NCI-H2029 treated with DMSO at 0.1 percent for 48 hours (cell line): ENCODE results near the gene GABBR2.

Experiments used
- DNase-seq: peaks from one replicate; lab custom pipeline; 2025; lab: John Stamatoyannopoulos, UW

Gene GABBR2

GRCh38 chr9:98721643-98722042 is 12.9 kb upstream of the GABBR2 start:
- DNase-seq = no peak

GRCh38 chr9:98720402-98720801 is 11.7 kb upstream of the GABBR2 start:
- DNase-seq = no peak

- no peak for DNase-seq
Measured at GRCh38 chr9:98719055-98719454, 10.3 kb upstream of the GABBR2 start.

GRCh38 chr9:98714833-98715232 is 6.1 kb upstream of the GABBR2 start:
- DNase-seq = no peak

- no peak for DNase-seq
Measured at GRCh38 chr9:98712987-98713386, 4.3 kb upstream of the GABBR2 start.

GRCh38 chr9:98709968-98710965 is 1.5 kb upstream of the GABBR2 start:
- DNase-seq = no peak

- no peak for DNase-seq
Measured at GRCh38 chr9:98708103-98708932, 417 bp downstream of the GABBR2 start.

- DNase-seq = peak; percentile 26
Measured at GRCh38 chr9:98707166-98708102, 1.3 kb downstream of the GABBR2 start.

GRCh38 chr9:98706651-98707165 is 2.0 kb downstream of the GABBR2 start:
- DNase-seq = no peak

- no peak for DNase-seq
Measured at GRCh38 chr9:98702835-98703380, 5.8 kb downstream of the GABBR2 start.

GRCh38 chr9:98702340-98702739 is 6.4 kb downstream of the GABBR2 start:
- no peak for DNase-seq

- DNase-seq = no peak
Measured at GRCh38 chr9:98701576-98701975, 7.2 kb downstream of the GABBR2 start.

- no peak for DNase-seq
Measured at GRCh38 chr9:98700801-98701200, 7.9 kb downstream of the GABBR2 start.

- no peak for DNase-seq
Measured at GRCh38 chr9:98698856-98699255, 9.9 kb downstream of the GABBR2 start.

GRCh38 chr9:98694943-98695342 is 13.8 kb downstream of the GABBR2 start:
- DNase-seq = no peak

- no peak for DNase-seq
Measured at GRCh38 chr9:98692392-98692791, 16.3 kb downstream of the GABBR2 start.

- DNase-seq = no peak
Measured at GRCh38 chr9:98691890-98692289, 16.8 kb downstream of the GABBR2 start.

GRCh38 chr9:98690686-98691085 is 18.0 kb downstream of the GABBR2 start:
- no peak for DNase-seq

- no peak for DNase-seq
Measured at GRCh38 chr9:98688710-98689495, 19.8 kb downstream of the GABBR2 start.

- DNase-seq = no peak
Measured at GRCh38 chr9:98687911-98688310, 20.8 kb downstream of the GABBR2 start.
